ENCODE results near the gene FYB1.

Gene FYB1

GRCh38 chr5:39118638-39119037 is 100.7 kb downstream of the FYB1 start:
- DNase-seq, result no peak

GRCh38 chr5:39117401-39117800 is 102.0 kb downstream of the FYB1 start:
- DNase-seq, result no peak

- DNase-seq, result no peak
These were observed 102.8 kb downstream of the FYB1 start for GRCh38 chr5:39116344-39117170.

- DNase-seq, result no peak
These were observed 103.6 kb downstream of the FYB1 start for GRCh38 chr5:39115644-39116343.

- no peak for DNase-seq
These were observed 105.2 kb downstream of the FYB1 start for GRCh38 chr5:39114155-39114554.

GRCh38 chr5:39113354-39113953 is 105.9 kb downstream of the FYB1 start:
- no peak for DNase-seq

GRCh38 chr5:39109606-39110005 is 109.8 kb downstream of the FYB1 start:
- DNase-seq, result no peak

- DNase-seq, result no peak
These were observed 110.4 kb downstream of the FYB1 start for GRCh38 chr5:39108987-39109386.

GRCh38 chr5:39107350-39107749 is 112.0 kb downstream of the FYB1 start:
- DNase-seq, result no peak

- DNase-seq, result peak in 1 of 4 experiments; percentile 16
These were observed 113.0 kb downstream of the FYB1 start for GRCh38 chr5:39106322-39106721.

- no peak for DNase-seq
These were observed 115.1 kb downstream of the FYB1 start for GRCh38 chr5:39104221-39104620.

- DNase-seq, result no peak
These were observed 116.6 kb downstream of the FYB1 start for GRCh38 chr5:39102684-39103155.

- DNase-seq, result peak; percentile 25 to 73 (median 42)
These were observed 118.4 kb downstream of the FYB1 start for GRCh38 chr5:39100851-39101396.

- DNase-seq, result no peak
These were observed 119.0 kb downstream of the FYB1 start for GRCh38 chr5:39100301-39100850.

- no peak for DNase-seq
These were observed 119.5 kb downstream of the FYB1 start for GRCh38 chr5:39099831-39100230.

- DNase-seq, result no peak
These were observed 126.0 kb downstream of the FYB1 start for GRCh38 chr5:39093352-39093751.

GRCh38 chr5:39092581-39093351 is 126.6 kb downstream of the FYB1 start:
- no peak for DNase-seq

- no peak for DNase-seq
These were observed 127.3 kb downstream of the FYB1 start for GRCh38 chr5:39091940-39092580.

- DNase-seq, result no peak
These were observed 135.4 kb downstream of the FYB1 start for GRCh38 chr5:39083968-39084367.

GRCh38 chr5:39082995-39083394 is 136.4 kb downstream of the FYB1 start:
- no peak for DNase-seq

GRCh38 chr5:39080597-39081204 is 138.7 kb downstream of the FYB1 start:
- DNase-seq, result peak; percentile 75 to 86 (median 85)
